ENCODE data around the gene ROBO4.

ROBO4 gene

GRCh38 chr11:124893781-124894401 lies 3.8 kb downstream of the ROBO4 start:
- Histone ChIP-seq H3K4me3 (no peak overlapping the region), H4K20me1 (peaks cover 0 to 4% (median 0%) of the 10 kb centered on the region in 11 experiments; a peak in 1 of 22 replicates), H3K9me3 (replicated peaks in 1 of 11) (no peaks in the 10 kb centered on the region), H3K4me1 (peaks cover 18 to 50% (median 35%) of the 10 kb centered on the region in 10 experiments), H3K27ac (no peak overlapping the region), H3K36me3 (no peaks in the 10 kb centered on the region), H3K9ac (no peak overlapping the region), H3K4me2 (no peak overlapping the region), H3K27me3 (no peaks in the 10 kb centered on the region)
- TF ChIP-seq Cebpa-rat (IDR thresholded peaks at IDR 0.05), result no peak

- TF ChIP-seq Cebpa-rat (IDR thresholded peaks at IDR 0.05), result no peak
- H3K4me3 ChIP-seq, result no peak overlapping the region
- H3K27ac ChIP-seq, result no peak overlapping the region
- no peaks in the 10 kb centered on the region for H3K36me3 ChIP-seq
- no peak overlapping the region for H3K9ac ChIP-seq
- no peaks in the 10 kb centered on the region for H3K9me3 ChIP-seq (replicated peaks in 1 of 11)
- H4K20me1 ChIP-seq, result peaks cover 0 to 4% (median 0%) of the 10 kb centered on the region in 11 experiments; a peak in 1 of 22 replicates
- no peaks in the 10 kb centered on the region for H3K27me3 ChIP-seq
- peaks cover 12 to 48% (median 26%) of the 10 kb centered on the region in 10 experiments for H3K4me1 ChIP-seq
- no peak overlapping the region for H3K4me2 ChIP-seq
These were observed 4.8 kb downstream of the ROBO4 start for GRCh38 chr11:124892750-124893454.

GRCh38 chr11:124892146-124892545 lies 5.5 kb downstream of the ROBO4 start:
- Histone ChIP-seq H3K4me2 (0 out of 22 replicates have a peak overlapping the region, but pooled peaks of 1 of the 11 experiments have one; percentile 6), H3K4me3 (no peak overlapping the region), H3K36me3 (no peaks in the 10 kb centered on the region), H3K9me3 (replicated peaks in 1 of 11) (no peaks in the 10 kb centered on the region), H4K20me1 (peaks cover 0 to 4% (median 0%) of the 10 kb centered on the region in 11 experiments; a peak in 1 of 22 replicates), H3K9ac (no peak overlapping the region), H3K27ac (no peak overlapping the region), H3K27me3 (no peaks in the 10 kb centered on the region), H3K4me1 (peaks cover 4 to 40% (median 19%) of the 10 kb centered on the region in 10 experiments)
- no peak for TF ChIP-seq Cebpa-rat (IDR thresholded peaks at IDR 0.05)

GRCh38 chr11:124891373-124891861 lies 6.2 kb downstream of the ROBO4 start:
- TF ChIP-seq Cebpa-rat (IDR thresholded peaks at IDR 0.05), result no peak

GRCh38 chr11:124890683-124891372 lies 6.8 kb downstream of the ROBO4 start:
- no peak for TF ChIP-seq Cebpa-rat (IDR thresholded peaks at IDR 0.05)
- no peaks in the 10 kb centered on the region for H3K36me3 ChIP-seq

More at GRCh38 chr11:124891373-124891861, 6.2 kb downstream of the ROBO4 start:
- H3K9ac ChIP-seq, result no peak overlapping the region
- peaks cover 0 to 4% (median 0%) of the 10 kb centered on the region in 11 experiments; a peak in 1 of 22 replicates for H4K20me1 ChIP-seq
- H3K4me2 ChIP-seq, result 0 out of 22 replicates have a peak overlapping the region, but pooled peaks of 1 of the 11 experiments have one; percentile 6
- no peak overlapping the region for H3K27ac ChIP-seq
- no peaks in the 10 kb centered on the region for H3K36me3 ChIP-seq
- no peaks in the 10 kb centered on the region for H3K27me3 ChIP-seq
- H3K4me1 ChIP-seq, result peaks cover 0 to 37% (median 13%) of the 10 kb centered on the region in 10 experiments; a peak in 11 of 20 replicates
- H3K9me3 ChIP-seq (replicated peaks in 1 of 11), result no peaks in the 10 kb centered on the region
- no peak overlapping the region for H3K4me3 ChIP-seq

GRCh38 chr11:124890151-124890550 lies 7.5 kb downstream of the ROBO4 start:
- H3K4me1 ChIP-seq, result peaks cover 0 to 37% (median 11%) of the 10 kb centered on the region in 10 experiments; a peak in 11 of 20 replicates
- no peaks in the 10 kb centered on the region for H3K36me3 ChIP-seq
- no peak overlapping the region for H3K4me3 ChIP-seq
- H3K27me3 ChIP-seq, result no peaks in the 10 kb centered on the region
- H4K20me1 ChIP-seq, result peaks cover 0 to 4% (median 0%) of the 10 kb centered on the region in 11 experiments; a peak in 1 of 22 replicates
- TF ChIP-seq Cebpa-rat (IDR thresholded peaks at IDR 0.05), result no peak
- H3K9me3 ChIP-seq (replicated peaks in 1 of 11), result no peaks in the 10 kb centered on the region
- H3K9ac ChIP-seq, result no peak overlapping the region
- no peak overlapping the region for H3K27ac ChIP-seq
- H3K4me2 ChIP-seq, result peak overlapping the region in 4 of 11 experiments; percentile 55 to 88 (median 69); a peak in 9 of 22 replicates

More at GRCh38 chr11:124890683-124891372, 6.8 kb downstream of the ROBO4 start:
- Histone ChIP-seq H3K4me1 (peaks cover 0 to 37% (median 11%) of the 10 kb centered on the region in 10 experiments; a peak in 11 of 20 replicates), H3K27me3 (no peaks in the 10 kb centered on the region), H3K27ac (no peak overlapping the region), H3K4me3 (no peak overlapping the region), H3K9ac (no peak overlapping the region), H3K9me3 (replicated peaks in 1 of 11) (no peaks in the 10 kb centered on the region), H4K20me1 (peaks cover 0 to 4% (median 0%) of the 10 kb centered on the region in 11 experiments; a peak in 1 of 22 replicates), H3K4me2 (peak overlapping the region in 2 of 11 experiments; percentile 66 to 88; a peak in 3 of 22 replicates)

- Histone ChIP-seq H3K9me3 (replicated peaks in 1 of 11) (no peaks in the 10 kb centered on the region), H3K36me3 (no peaks in the 10 kb centered on the region), H3K4me1 (peaks cover 0 to 37% (median 11%) of the 10 kb centered on the region in 10 experiments; a peak in 11 of 20 replicates), H3K27me3 (no peaks in the 10 kb centered on the region), H3K27ac (peak overlapping the region in 2 of 11 experiments; percentile 19 to 21; a peak in 2 of 22 replicates), H4K20me1 (peaks cover 0 to 4% (median 0%) of the 10 kb centered on the region in 11 experiments; a peak in 1 of 22 replicates), H3K4me2 (peak overlapping the region in 7 of 11 experiments; percentile 4 to 88 (median 55); a peak in 10 of 22 replicates), H3K4me3 (no peak overlapping the region), H3K9ac (no peak overlapping the region)
- TF ChIP-seq Cebpa-rat (IDR thresholded peaks at IDR 0.05), result no peak
These were observed 8.2 kb downstream of the ROBO4 start for GRCh38 chr11:124889191-124890091.

- H3K36me3 ChIP-seq, result no peaks in the 10 kb centered on the region
- peaks cover 12 to 38% (median 25%) of the 10 kb centered on the region in 10 experiments for H3K4me1 ChIP-seq
- H3K4me3 ChIP-seq, result no peak overlapping the region
- no peak for TF ChIP-seq Cebpa-rat (IDR thresholded peaks at IDR 0.05)
- H3K27me3 ChIP-seq, result no peaks in the 10 kb centered on the region
- H3K9me3 ChIP-seq (replicated peaks in 1 of 11), result no peaks in the 10 kb centered on the region
- H3K9ac ChIP-seq, result no peak overlapping the region
- peaks cover 0 to 4% (median 0%) of the 10 kb centered on the region in 11 experiments; a peak in 1 of 22 replicates for H4K20me1 ChIP-seq
- no peak overlapping the region for H3K4me2 ChIP-seq
- H3K27ac ChIP-seq, result no peak overlapping the region
These were observed 10.0 kb downstream of the ROBO4 start for GRCh38 chr11:124887667-124888013.

Measured in BLaER1 treated with 17β-estradiol and CSF1 and Interleukin-3, amounts not matched to agents 10 nM and 100 nM (cell line).